Mesothelial cell of epicardium (in vitro differentiated cells): ENCODE results near the gene BUD23. TPM values are rescaled to one million over a fixed set of nuclear protein-coding genes. Genes with fewer than 3 reads are reported as not detected.
A peak's percentile ranks its signal among the peaks of the same experiment; 100 is the strongest.

Source experiments
- DNase-seq, 2 experiments: peaks; one replicate each; pipeline ENCODE4 v3.0.0; 2021; ENCODE audit warnings: low spot score in 2 of 2; ENCODE audit not compliant: unreplicated experiment in 2 of 2
- H3K27ac Mint-ChIP-seq: 2 replicates; pipeline ENCODE4 v1.8.0; 2021; ENCODE audit warnings: mixed read lengths
- H3K27me3 Mint-ChIP-seq: 2 replicates; pipeline ENCODE4 v1.8.0; 2021; ENCODE audit warnings: low read depth, mixed read lengths
- H3K36me3 Mint-ChIP-seq: 2 replicates; pipeline ENCODE4 v1.8.0; 2021; ENCODE audit warnings: mixed read lengths
- H3K4me1 Mint-ChIP-seq: 2 replicates; pipeline ENCODE4 v1.8.0; 2021; ENCODE audit warnings: mixed read lengths
- H3K4me3 Mint-ChIP-seq: 2 replicates; pipeline ENCODE4 v1.8.0; 2021; ENCODE audit warnings: mild to moderate bottlenecking, moderate library complexity, mixed read lengths
- H3K9me3 Mint-ChIP-seq: 2 replicates; pipeline ENCODE4 v1.8.0; 2021; ENCODE audit warnings: mixed read lengths
- total RNA-seq: library from RNA; stranded (reverse); gene quantifications from 3 replicates; pipeline ENCODE4 v1.2.1, GENCODE V29; 2021
- TF ChIP-seq, protein P1 (sequence below): fragments of 200-600 bp; sonication (generic); IDR thresholded peaks from one replicate; pipeline ENCODE4 v1.5.0; 2021; ENCODE audit warnings: antibody characterized with exemption; ENCODE audit not compliant: unreplicated experiment

The BUD23 gene
- total RNA-seq, 1 donor from 2014 or later = 69.1 TPM

DNA sequence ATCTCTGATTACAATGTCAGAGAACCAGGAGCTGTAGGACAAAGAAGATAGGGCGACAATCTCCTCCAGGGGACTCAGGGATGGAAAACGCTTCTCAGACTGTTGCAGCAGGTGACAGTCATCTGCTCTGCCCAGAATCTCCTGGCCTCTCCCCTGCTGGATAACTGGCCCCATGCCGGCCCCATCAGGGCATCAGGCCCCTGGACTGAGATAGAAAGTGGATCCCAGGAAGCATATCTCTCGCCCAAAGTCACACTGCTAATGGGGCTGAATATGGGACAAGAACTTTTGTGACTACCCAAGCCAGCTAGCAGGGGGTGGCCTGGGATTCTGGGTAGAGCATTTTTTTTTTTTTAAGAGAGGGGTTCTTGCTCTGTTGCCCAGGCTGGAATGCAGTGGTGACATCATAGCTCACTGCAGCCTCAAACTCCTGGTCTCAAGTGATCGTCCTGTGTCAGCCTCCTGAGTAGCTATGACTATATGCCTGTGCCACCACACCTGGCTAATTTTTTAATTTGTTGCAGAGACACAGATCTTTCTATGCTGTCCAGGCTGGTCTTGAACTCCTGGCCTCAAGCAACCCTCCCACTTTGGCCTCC is 38.6 kb upstream of the BUD23 start:
- Mint-ChIP-seq H3K27me3 (peaks cover 57% of the 10 kb centered on the region), H3K27ac (no peak overlapping the region)

DNA sequence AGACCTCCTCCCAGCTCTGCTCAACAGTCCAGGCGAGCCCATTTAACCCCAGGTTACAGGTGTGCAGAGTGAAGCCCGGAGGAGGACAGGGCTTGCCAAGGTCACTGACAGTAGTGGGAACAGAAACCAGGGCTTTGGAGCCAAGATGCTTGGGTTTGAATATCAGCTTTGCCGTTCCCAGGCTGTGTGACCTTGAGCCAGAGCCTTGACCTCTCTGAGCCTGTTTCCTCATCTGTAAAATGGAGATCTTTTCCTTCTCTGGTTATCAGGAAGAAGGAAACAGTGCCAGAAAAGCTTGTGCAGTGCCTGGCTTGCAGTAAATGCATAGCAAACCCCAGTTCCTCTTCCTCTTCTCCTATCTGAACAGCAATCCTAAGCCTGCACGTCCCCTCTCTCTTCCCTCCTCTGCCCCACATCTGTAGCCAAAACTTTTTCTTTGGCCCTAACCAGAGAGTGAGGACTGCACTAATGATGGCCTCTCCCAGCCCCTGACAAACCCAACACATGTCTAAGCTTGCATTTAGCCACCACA is 37.7 kb upstream of the BUD23 start:
- peaks cover 67% of the 10 kb centered on the region for H3K27me3 Mint-ChIP-seq
- no peaks in the 10 kb centered on the region for H3K36me3 Mint-ChIP-seq
- H3K27ac Mint-ChIP-seq = no peak overlapping the region
- H3K4me3 Mint-ChIP-seq = no peak overlapping the region
- TF ChIP-seq, protein P1, sequence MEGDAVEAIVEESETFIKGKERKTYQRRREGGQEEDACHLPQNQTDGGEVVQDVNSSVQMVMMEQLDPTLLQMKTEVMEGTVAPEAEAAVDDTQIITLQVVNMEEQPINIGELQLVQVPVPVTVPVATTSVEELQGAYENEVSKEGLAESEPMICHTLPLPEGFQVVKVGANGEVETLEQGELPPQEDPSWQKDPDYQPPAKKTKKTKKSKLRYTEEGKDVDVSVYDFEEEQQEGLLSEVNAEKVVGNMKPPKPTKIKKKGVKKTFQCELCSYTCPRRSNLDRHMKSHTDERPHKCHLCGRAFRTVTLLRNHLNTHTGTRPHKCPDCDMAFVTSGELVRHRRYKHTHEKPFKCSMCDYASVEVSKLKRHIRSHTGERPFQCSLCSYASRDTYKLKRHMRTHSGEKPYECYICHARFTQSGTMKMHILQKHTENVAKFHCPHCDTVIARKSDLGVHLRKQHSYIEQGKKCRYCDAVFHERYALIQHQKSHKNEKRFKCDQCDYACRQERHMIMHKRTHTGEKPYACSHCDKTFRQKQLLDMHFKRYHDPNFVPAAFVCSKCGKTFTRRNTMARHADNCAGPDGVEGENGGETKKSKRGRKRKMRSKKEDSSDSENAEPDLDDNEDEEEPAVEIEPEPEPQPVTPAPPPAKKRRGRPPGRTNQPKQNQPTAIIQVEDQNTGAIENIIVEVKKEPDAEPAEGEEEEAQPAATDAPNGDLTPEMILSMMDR = no peak
- no peak for DNase-seq
- H3K4me1 Mint-ChIP-seq = peaks cover 6% of the 10 kb centered on the region
- peaks cover 3% of the 10 kb centered on the region for H3K9me3 Mint-ChIP-seq

More for the DNA sequence above, 38.6 kb upstream of the BUD23 start:
- no peak for DNase-seq
- no peaks in the 10 kb centered on the region for H3K36me3 Mint-ChIP-seq
- peaks cover 6% of the 10 kb centered on the region for H3K4me1 Mint-ChIP-seq
- TF ChIP-seq, protein P1 = no peak
- H3K4me3 Mint-ChIP-seq = no peak overlapping the region
- H3K9me3 Mint-ChIP-seq = peaks cover 3% of the 10 kb centered on the region

DNA sequence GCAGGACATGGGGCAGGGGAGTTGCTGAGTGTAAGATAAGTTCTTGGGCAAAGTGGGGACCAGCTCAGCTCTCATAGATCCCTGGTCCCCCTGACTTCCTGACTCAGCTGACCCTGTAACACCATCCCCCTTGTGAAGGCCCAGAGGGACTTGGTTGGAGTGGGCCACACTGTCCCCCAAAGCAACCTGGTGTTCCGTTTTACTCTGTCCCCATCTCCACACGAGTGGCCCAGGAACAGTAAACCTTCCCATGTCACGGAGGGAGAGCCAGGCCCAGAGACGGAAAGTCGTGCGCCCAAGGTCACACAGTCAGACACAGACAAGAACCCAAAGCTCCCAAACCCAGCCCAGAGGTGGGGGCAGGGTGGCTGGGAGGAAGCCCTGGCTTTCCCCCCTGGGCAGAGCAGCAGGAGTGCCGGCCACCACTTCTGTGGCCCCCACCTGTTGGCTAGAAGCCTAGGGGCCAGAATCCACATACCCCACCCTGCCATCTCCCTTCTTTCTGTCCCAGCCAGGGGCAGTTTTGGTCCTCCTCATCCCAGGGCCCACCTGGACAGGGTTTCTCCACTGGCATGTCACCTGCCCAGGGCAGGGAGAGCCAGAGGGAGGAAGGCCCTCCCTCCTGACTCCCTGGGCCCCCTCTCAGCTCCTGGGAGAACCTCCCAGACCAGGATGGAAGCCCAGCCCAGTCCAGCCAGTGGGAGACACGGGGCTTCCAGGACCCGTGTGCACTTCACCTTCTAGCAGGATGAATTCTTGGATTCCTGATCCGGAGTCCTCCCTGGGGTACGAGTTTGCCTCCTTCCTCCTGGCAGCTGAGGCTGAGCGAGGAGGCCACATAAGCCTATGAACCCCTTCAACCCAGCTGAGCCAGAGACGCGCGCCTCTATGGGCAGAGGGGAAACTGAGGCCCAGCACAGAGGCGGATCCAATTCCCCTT is 36.3 kb upstream of the BUD23 start:
- H3K4me1 Mint-ChIP-seq = peaks cover 6% of the 10 kb centered on the region
- no peak for DNase-seq
- no peaks in the 10 kb centered on the region for H3K9me3 Mint-ChIP-seq
- peak overlapping the region; percentile 34 for H3K27ac Mint-ChIP-seq
- no peaks in the 10 kb centered on the region for H3K36me3 Mint-ChIP-seq
- H3K27me3 Mint-ChIP-seq = peaks cover 78% of the 10 kb centered on the region
- peak overlapping the region; percentile 45 for H3K4me3 Mint-ChIP-seq
- TF ChIP-seq, protein P1 = no peak

DNA sequence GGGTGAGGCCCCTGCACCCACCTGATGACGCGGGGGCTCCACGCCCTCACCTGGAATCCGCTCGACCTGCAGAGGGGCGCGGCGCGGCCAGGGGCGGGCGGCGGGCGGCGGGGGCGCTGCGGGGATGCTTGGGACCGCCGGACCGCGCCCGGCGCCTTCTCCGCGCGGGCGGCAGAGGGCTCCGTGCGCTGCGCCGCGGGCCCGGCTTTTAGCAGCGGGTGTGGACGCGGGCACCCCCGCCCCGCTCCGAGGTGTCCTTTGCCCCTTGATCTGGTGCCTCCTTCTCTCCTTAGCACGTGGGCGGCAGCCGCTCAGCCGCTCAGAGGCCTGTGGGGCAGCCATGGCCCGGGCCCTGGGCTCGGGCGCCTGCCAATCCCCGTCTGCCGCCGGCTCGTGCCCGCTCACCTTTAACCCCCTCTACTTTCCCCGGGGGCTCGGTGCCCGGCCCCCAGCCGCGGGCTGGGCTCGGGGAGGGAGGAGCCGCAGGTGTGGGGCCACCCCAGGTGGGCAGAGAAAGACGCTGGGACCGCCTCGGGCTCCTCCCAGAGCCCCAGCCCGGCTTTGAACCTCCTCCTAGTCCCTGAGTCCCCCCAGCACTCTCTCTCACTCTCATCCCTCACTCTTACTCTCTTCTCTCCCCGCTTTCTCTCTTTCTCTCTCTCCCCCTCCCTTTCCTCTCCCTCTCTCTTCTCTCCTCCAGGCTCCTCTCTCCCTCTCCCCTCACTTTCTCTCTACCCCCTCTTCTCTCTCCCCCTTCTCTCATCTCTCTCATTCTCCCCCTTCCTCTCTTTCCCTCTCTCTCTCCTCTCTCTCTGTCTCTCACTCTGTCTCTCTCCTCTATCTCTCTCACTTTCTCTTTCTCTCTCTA is 35.4 kb upstream of the BUD23 start:
- Mint-ChIP-seq H3K4me3 (peak overlapping the region; percentile 58), H3K4me1 (peaks cover 6% of the 10 kb centered on the region), H3K36me3 (no peaks in the 10 kb centered on the region), H3K27ac (no peak overlapping the region), H3K9me3 (no peaks in the 10 kb centered on the region), H3K27me3 (peaks cover 84% of the 10 kb centered on the region)
- TF ChIP-seq, protein P1 = no peak
- no peak for DNase-seq
